Measurements from ENCODE around the gene CHCHD3.

DNA sequence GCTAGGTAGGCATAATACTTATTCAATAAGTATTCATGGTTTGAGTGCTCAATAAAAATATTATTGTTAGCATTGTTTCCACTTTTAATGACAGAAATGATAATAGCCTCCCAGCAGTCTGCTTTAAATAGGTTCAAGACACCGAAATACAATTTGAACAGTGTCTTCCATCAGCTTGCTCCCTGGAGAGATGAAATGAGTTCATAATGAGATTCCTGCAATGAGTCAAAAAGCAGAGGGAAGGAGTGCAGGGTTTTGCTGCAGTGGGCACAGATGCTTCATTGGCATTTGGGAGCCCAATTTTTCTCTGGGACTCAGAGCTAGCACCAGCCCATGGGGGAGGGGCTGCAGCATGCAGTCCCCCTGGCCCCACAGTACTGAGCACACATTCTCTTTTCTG is 32.6 kb upstream of the CHCHD3 start:
- TF ChIP-seq OTX1 (CRISPR knock-in tag; IDR thresholded peaks at IDR 0.05) = no peak
- TF ChIP-seq POLR2AphosphoS5 (IDR thresholded peaks at IDR 0.05; ENCODE audit: control insufficient read depth, insufficient read depth, low read depth, low read length) = no peak
- TF ChIP-seq, protein P1, sequence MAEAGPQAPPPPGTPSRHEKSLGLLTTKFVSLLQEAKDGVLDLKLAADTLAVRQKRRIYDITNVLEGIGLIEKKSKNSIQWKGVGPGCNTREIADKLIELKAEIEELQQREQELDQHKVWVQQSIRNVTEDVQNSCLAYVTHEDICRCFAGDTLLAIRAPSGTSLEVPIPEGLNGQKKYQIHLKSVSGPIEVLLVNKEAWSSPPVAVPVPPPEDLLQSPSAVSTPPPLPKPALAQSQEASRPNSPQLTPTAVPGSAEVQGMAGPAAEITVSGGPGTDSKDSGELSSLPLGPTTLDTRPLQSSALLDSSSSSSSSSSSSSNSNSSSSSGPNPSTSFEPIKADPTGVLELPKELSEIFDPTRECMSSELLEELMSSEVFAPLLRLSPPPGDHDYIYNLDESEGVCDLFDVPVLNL (CRISPR knock-in tag; IDR thresholded peaks at IDR 0.05; ENCODE audit: low read depth) = no peak
- no peak for TF ChIP-seq COPS2 (conservative IDR thresholded peaks at IDR 0.05)
- no peak for TF ChIP-seq GABPA (tag; conservative IDR thresholded peaks at IDR 0.05; ENCODE audit: low read depth)
- TF ChIP-seq KAT7 (CRISPR knock-in tag; IDR thresholded peaks at IDR 0.05; ENCODE audit: borderline replicate concordance) = no peak
- TF ChIP-seq SIN3A (IDR thresholded peaks at IDR 0.05; ENCODE audit: borderline replicate concordance in 2 of 2, control insufficient read depth in 1 of 2, low read depth in 2 of 2, low read length in 2 of 2) = no peak
- TF ChIP-seq, protein P2, sequence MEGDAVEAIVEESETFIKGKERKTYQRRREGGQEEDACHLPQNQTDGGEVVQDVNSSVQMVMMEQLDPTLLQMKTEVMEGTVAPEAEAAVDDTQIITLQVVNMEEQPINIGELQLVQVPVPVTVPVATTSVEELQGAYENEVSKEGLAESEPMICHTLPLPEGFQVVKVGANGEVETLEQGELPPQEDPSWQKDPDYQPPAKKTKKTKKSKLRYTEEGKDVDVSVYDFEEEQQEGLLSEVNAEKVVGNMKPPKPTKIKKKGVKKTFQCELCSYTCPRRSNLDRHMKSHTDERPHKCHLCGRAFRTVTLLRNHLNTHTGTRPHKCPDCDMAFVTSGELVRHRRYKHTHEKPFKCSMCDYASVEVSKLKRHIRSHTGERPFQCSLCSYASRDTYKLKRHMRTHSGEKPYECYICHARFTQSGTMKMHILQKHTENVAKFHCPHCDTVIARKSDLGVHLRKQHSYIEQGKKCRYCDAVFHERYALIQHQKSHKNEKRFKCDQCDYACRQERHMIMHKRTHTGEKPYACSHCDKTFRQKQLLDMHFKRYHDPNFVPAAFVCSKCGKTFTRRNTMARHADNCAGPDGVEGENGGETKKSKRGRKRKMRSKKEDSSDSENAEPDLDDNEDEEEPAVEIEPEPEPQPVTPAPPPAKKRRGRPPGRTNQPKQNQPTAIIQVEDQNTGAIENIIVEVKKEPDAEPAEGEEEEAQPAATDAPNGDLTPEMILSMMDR (IDR thresholded peaks at IDR 0.05 in 2 of 3, conservative IDR thresholded peaks at IDR 0.05 in 1 of 3; ENCODE audit: insufficient read depth in 2 of 3, low read depth in 1 of 3, low read length in 3 of 3) = no peak

Data from K562 (cell line).